Measurements from ENCODE around the gene TBCC. TPM values are rescaled to one million over a fixed set of nuclear protein-coding genes. Genes with fewer than 3 reads are reported as not detected.

The TBCC gene
- total RNA-seq = 10 to 100 TPM; 26.7 to 29.1 TPM

DNA sequence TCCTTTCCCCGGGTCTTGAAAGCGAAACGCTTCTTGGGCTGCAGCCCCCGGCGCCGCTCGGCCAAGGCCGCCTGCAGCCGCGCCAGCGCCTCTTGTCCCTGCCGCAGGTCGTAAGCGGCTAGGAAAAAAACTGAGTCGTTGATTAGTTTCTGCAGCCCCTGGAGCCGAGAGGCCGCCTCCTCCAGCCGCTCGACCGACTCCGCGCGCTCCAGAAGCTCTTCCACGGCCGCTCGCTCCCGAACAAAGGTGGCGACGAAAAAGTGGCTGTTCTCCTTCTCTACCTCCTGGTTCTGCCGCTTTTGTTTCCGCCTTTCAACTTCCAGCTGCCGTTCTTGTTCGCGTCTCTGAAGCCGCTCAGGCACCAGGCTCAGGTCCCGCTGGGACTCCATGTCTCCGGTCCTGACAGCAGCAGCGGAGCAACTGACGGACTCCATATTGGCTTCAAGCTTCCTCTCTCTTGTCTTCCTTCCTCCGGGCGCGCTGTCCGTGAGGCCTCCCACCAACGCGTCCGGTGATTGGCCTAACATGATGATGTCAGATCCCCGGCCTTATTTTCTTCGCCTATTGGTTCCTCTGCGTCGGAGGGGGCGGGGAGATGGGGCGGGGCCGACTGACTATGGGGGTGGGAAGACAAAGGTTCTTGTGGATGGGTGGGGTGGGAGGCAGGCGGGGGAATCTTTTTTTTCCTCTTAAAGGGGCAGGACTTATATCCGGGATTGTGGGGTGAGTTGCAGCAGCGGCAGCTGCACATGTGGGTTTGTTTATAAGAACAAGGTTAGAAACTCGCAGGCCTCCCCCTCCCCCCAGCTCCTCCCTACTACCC is at the start of gene TBCC:
TBCC (minus strand) TSS at position 464 of the 823 bp plus-strand sequence; CDS start at position 434, 30 bp downstream.
- ChIA-PET POLR2A (interaction anchor here (0.6 to 7.7 kb wide), 28 partner anchors 9 to 344 kb away, joined by 3 to 181 read pairs (median 4); partner anchors contain the start of genes BICRAL, CNPY3, CUL7 and RPL7L1), CTCF (interaction anchor here (0.7 to 5.4 kb wide), 12 partner anchors 11 to 183 kb away, joined by 3 to 32 read pairs (median 4); partner anchors contain the start of gene RPL7L1)
- peaks cover under 1% of the 10 kb centered on the region for H3K27me3 Mint-ChIP-seq (ENCODE audit: low read depth)
- peaks cover 35% of the 10 kb centered on the region for H3K4me1 Mint-ChIP-seq (ENCODE audit: low read depth)
- peak within 1 kb of the TSS; percentile 100 for H3K27ac Mint-ChIP-seq
- ATAC-seq (peak; percentile 82), DNase-seq (peak; percentile 97)
- peaks cover 26% of the 10 kb centered on the region for H3K36me3 Mint-ChIP-seq (ENCODE audit: low read depth)
- peak within 1 kb of the TSS; percentile 100 for H3K4me3 Mint-ChIP-seq
- H3K9me3 Mint-ChIP-seq (ENCODE audit: insufficient read depth) = no peaks in the 10 kb centered on the region

DNA sequence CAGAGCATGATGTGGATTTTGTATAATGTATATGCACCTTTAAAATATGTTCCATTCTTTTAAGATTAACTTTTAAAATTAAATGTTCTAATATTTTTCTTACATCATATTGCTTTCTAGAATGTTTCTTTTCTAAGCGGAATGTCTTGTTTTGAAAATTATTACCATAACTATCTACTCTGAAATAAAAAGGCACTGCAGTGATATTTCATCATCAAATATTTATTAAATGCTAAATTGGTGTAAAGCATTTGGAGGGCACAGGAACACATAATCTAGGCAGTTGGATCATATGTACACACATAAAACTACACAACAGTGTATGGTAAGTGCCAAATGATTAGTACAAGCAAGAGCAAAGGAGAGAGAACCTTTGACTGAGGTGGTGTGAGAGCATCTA is 49.7 kb upstream of the TBCC start:
- CTCF ChIA-PET = no interaction called here
- Mint-ChIP-seq H3K27me3 (ENCODE audit: low read depth) (no peaks in the 10 kb centered on the region), H3K9me3 (ENCODE audit: insufficient read depth) (no peaks in the 10 kb centered on the region), H3K4me1 (ENCODE audit: low read depth) (peaks cover 9% of the 10 kb centered on the region), H3K36me3 (ENCODE audit: low read depth) (peaks cover 6% of the 10 kb centered on the region), H3K4me3 (no peak overlapping the region), H3K27ac (no peak overlapping the region)
- ATAC-seq = no peak
- POLR2A ChIA-PET = no interaction called here
- DNase-seq = no peak

- ATAC-seq = no peak
- CTCF ChIA-PET = interaction anchor here (0.8 kb wide), 1 partner anchor 47 kb away, joined by 3 read pairs; no protein-coding TSS in a partner anchor
- peaks cover 27% of the 10 kb centered on the region for H3K4me1 Mint-ChIP-seq (ENCODE audit: low read depth)
These were observed 45.9 kb upstream of the TBCC start for GRCh38 chr6:42791706-42792320.

DNA sequence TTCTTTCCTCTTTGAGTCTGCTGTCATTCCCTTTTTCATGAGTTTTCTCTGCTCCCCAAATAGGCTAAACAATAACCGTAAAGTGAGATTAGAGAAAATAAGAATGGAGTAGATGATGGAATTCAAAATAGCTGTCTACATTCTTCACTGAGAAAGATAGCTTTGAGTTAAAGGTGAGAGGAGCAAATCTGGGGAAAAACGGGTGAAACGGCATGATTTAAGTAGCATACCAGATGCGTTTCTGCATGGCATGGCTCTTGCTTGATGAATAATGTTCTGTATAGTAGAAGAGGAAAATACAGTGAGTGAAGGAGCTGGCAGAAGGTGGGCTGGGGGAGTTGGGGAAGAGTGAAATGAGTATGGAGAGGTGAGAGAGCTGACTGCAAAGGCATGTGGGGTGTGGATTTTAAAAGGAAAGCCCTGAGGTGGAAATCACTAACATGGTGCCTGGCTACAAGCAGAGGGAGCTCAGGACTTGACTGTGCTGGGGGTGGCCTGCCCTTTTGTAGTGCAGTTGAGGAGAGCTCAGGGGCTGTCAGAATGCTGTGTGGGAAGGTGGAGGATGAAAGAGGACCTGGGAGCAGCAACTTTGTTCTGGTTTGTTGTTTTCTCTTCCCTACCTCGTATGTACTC is 44.8 kb upstream of the TBCC start:
- Mint-ChIP-seq H3K9me3 (ENCODE audit: insufficient read depth) (no peaks in the 10 kb centered on the region), H3K27ac (peak overlapping the region; percentile 7), H3K4me3 (no peak overlapping the region), H3K4me1 (ENCODE audit: low read depth) (peaks cover 23% of the 10 kb centered on the region), H3K27me3 (ENCODE audit: low read depth) (no peaks in the 10 kb centered on the region), H3K36me3 (ENCODE audit: low read depth) (peaks cover 26% of the 10 kb centered on the region)
- ChIA-PET CTCF (no interaction called here), POLR2A (interaction anchor here (0.6 to 2.4 kb wide), 4 partner anchors 9 to 63 kb away, joined by 3 to 8 read pairs (median 4); partner anchors contain the start of gene TBCC)
- ATAC-seq (no peak), DNase-seq (no peak)

More at GRCh38 chr6:42791706-42792320, 45.9 kb upstream of the TBCC start:
- Mint-ChIP-seq H3K9me3 (ENCODE audit: insufficient read depth) (no peaks in the 10 kb centered on the region), H3K27me3 (ENCODE audit: low read depth) (no peaks in the 10 kb centered on the region), H3K4me3 (no peak overlapping the region), H3K27ac (no peak overlapping the region), H3K36me3 (ENCODE audit: low read depth) (peaks cover 21% of the 10 kb centered on the region)
- no peak for DNase-seq
- POLR2A ChIA-PET = interaction anchor here (1.3 kb wide), 2 partner anchors 9 to 22 kb away, joined by 5 to 6 read pairs; no protein-coding TSS in a partner anchor

GRCh38 chr6:42788671-42789070 is 42.8 kb upstream of the TBCC start:
- ChIA-PET POLR2A (interaction anchor here (1.3 to 2.4 kb wide), 2 partner anchors 43 to 91 kb away, joined by 3 to 8 read pairs; partner anchors contain the start of genes RPL7L1 and TBCC), CTCF (no interaction called here)
- Mint-ChIP-seq H3K9me3 (ENCODE audit: insufficient read depth) (no peaks in the 10 kb centered on the region), H3K27ac (no peak overlapping the region), H3K4me1 (ENCODE audit: low read depth) (peaks cover 23% of the 10 kb centered on the region), H3K4me3 (no peak overlapping the region), H3K27me3 (ENCODE audit: low read depth) (no peaks in the 10 kb centered on the region), H3K36me3 (ENCODE audit: low read depth) (peaks cover 42% of the 10 kb centered on the region)
- no peak for ATAC-seq
- no peak for DNase-seq

DNA sequence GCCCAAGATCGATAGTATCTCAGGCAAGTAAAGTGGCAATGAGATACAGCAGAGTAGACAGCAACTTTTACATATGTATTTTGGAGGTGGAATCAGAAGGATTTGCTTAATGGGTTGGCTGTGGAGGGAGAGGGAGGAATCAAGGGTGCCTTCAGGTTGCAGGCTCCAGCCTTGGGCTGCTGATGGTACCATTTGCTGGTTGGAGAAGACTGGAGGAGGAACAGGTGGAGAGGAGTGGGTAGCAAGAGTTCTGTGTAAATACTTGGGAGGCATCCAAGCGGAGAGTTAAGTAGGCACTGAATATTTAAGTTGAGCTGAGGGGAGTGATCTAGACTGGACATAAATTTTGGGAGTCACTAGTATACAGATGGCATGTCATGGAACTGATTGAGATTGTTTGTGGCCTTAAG is 41.2 kb upstream of the TBCC start:
- Mint-ChIP-seq H3K36me3 (ENCODE audit: low read depth) (peaks cover 44% of the 10 kb centered on the region), H3K27ac (no peak overlapping the region), H3K27me3 (ENCODE audit: low read depth) (no peaks in the 10 kb centered on the region), H3K4me1 (ENCODE audit: low read depth) (peaks cover 23% of the 10 kb centered on the region), H3K9me3 (ENCODE audit: insufficient read depth) (no peaks in the 10 kb centered on the region), H3K4me3 (no peak overlapping the region)
- ChIA-PET POLR2A (interaction anchor here (0.6 to 2.6 kb wide), 6 partner anchors 12 to 223 kb away, joined by 3 to 18 read pairs (median 4); partner anchors contain the start of gene TBCC), CTCF (no interaction called here)
- no peak for ATAC-seq
- no peak for DNase-seq

DNA sequence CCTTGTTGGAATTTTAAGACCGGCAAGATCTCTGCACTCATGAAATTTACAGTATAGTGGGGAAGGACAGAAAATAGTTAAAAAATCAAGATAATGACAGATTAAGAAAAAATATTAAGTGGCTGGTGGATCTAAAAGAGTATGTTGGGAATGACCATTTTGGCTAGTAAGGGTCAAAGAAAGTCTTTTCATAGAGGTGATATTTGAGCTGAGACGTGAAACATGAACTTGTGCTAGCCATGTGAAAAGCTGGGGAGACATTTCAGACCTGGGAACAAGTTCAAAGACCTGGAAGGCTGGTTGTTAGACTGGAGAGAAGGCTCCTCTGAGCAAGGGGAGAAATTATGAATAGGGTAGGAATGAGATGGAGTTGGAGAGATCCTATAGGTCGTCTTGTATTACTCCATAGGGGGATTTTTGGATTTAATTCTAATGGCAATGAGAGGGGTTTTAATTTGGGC is 40.7 kb upstream of the TBCC start:
- CTCF ChIA-PET = interaction anchor here (1.2 kb wide), 2 partner anchors 38 to 42 kb away, joined by 3 read pairs; no protein-coding TSS in a partner anchor

DNA sequence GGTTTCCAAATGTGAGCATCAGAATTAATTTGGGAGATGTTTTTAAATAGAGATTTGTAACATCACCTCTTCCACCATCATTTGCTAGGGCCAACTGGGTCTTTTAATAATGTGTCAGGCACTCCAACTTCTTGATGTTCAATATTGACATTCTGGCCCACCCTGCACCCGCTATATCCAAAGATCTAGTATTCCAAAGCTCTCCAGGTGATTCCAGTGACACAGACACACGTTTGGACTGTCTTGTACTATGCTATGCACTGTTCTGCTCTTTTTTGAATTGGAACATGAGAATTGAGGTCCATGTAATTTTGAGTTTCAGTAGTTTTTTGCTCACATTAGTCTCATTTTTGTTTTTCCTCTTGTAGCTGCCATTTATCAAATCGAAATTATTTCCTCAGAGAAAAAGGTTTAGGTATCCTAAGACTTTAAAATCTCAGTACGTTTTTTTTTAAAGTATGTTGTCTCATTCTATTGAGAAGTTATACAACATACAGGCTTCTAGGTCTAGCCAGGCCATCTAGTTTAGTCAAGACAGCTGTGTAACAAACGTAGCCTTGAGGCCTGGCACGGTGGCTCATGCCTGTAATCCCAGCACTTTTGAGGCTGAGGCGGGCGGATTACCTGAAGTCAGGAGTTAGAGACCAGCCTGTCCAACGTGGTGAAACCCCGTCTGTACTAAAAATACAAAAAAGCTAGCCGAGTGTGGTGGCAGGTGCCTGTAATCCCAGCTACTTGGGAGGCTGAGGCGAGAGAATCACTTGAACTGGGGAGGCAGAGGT is 39.0 kb upstream of the TBCC start:
- Mint-ChIP-seq H3K9me3 (ENCODE audit: insufficient read depth) (no peaks in the 10 kb centered on the region), H3K27ac (peak overlapping the region; percentile 96), H3K4me1 (ENCODE audit: low read depth) (peaks cover 24% of the 10 kb centered on the region), H3K27me3 (ENCODE audit: low read depth) (no peaks in the 10 kb centered on the region), H3K4me3 (peak overlapping the region; percentile 92), H3K36me3 (ENCODE audit: low read depth) (peaks cover 38% of the 10 kb centered on the region)
- ATAC-seq = no peak
- ChIA-PET POLR2A (interaction anchor here (0.6 to 8.5 kb wide), 6 partner anchors 9 to 190 kb away, joined by 3 to 181 read pairs (median 4); partner anchors contain the start of gene TBCC), CTCF (interaction anchor here (1.0 to 1.3 kb wide), 6 partner anchors 14 to 123 kb away, joined by 3 to 4 read pairs (median 4); partner anchors contain the start of gene RPL7L1)
- no peak for DNase-seq

More for the DNA sequence above, 40.7 kb upstream of the TBCC start:
- Mint-ChIP-seq H3K36me3 (ENCODE audit: low read depth) (peaks cover 44% of the 10 kb centered on the region), H3K27ac (no peak overlapping the region), H3K4me1 (ENCODE audit: low read depth) (peaks cover 23% of the 10 kb centered on the region), H3K27me3 (ENCODE audit: low read depth) (no peaks in the 10 kb centered on the region), H3K9me3 (ENCODE audit: insufficient read depth) (no peaks in the 10 kb centered on the region), H3K4me3 (no peak overlapping the region)
- POLR2A ChIA-PET = interaction anchor here (2.6 kb wide), 1 partner anchor 41 kb away, joined by 18 read pairs; the partner anchor contains the start of gene TBCC
- ATAC-seq (no peak), DNase-seq (no peak)

- ChIA-PET POLR2A (interaction anchor here (0.6 to 8.5 kb wide), 7 partner anchors 9 to 189 kb away, joined by 3 to 181 read pairs (median 5); partner anchors contain the start of genes RPL7L1 and TBCC), CTCF (interaction anchor here (1.0 to 1.3 kb wide), 4 partner anchors 29 to 122 kb away, joined by 3 to 4 read pairs (median 4); partner anchors contain the start of gene RPL7L1)
- no peak for DNase-seq
- no peaks in the 10 kb centered on the region for H3K9me3 Mint-ChIP-seq (ENCODE audit: insufficient read depth)
- H3K27me3 Mint-ChIP-seq (ENCODE audit: low read depth) = no peaks in the 10 kb centered on the region
- H3K27ac Mint-ChIP-seq = peak overlapping the region; percentile 96
- peak overlapping the region; percentile 92 for H3K4me3 Mint-ChIP-seq
- H3K36me3 Mint-ChIP-seq (ENCODE audit: low read depth) = peaks cover 34% of the 10 kb centered on the region
- no peak for ATAC-seq
- H3K4me1 Mint-ChIP-seq (ENCODE audit: low read depth) = peaks cover 25% of the 10 kb centered on the region
These were observed 38.2 kb upstream of the TBCC start for GRCh38 chr6:42783876-42784642.

All from activated CD8-positive, alpha-beta T cell treated with anti-CD3 and anti-CD28 coated beads, Interleukin-2, amount 10 ng/mL, durations not matched to agents 7 days and 5 days (primary cell).